KMS-11 (cell line): ENCODE data around the gene POLR2A.

Experiments
- H2AFZ ChIP-seq: fragments of 200-600 bp; sonication (generic); 2 replicates; pipeline ENCODE4 v1.6.1; 2016; ENCODE audit warnings: antibody characterized with exemption, mixed run types, low read depth
- H3K27ac ChIP-seq: fragments of 200-600 bp; sonication (generic); 2 replicates; pipeline ENCODE4 v1.6.1; 2016; ENCODE audit warnings: mild to moderate bottlenecking, mixed run types
- H3K27me3 ChIP-seq: fragments of 200-600 bp; sonication (generic); 2 replicates; pipeline ENCODE4 v1.6.1; 2017; ENCODE audit warnings: mild to moderate bottlenecking, low read depth, mixed run types, moderate library complexity; ENCODE audit not compliant: insufficient read depth
- H3K36me3 ChIP-seq: fragments of 200-600 bp; sonication (generic); 2 replicates; pipeline ENCODE4 v1.6.1; 2017; ENCODE audit warnings: mild to moderate bottlenecking, mixed run types; ENCODE audit not compliant: insufficient read depth
- H3K4me1 ChIP-seq: fragments of 200-600 bp; sonication (generic); 2 replicates; pipeline ENCODE4 v1.6.1; 2016; ENCODE audit warnings: mild to moderate bottlenecking, low read depth, mixed run types; ENCODE audit not compliant: poor library complexity, severe bottlenecking
- H3K4me2 ChIP-seq: fragments of 200-600 bp; sonication (generic); 2 replicates; pipeline ENCODE4 v1.7.0; 2016; ENCODE audit warnings: mild to moderate bottlenecking, mixed run types
- H3K4me3 ChIP-seq: fragments of 200-600 bp; sonication (generic); IDR thresholded peaks from 2 replicates; pipeline ENCODE4 v1.6.1; 2017; ENCODE audit warnings: low read depth, low read length, mixed read lengths; ENCODE audit not compliant: insufficient read depth
- H3K79me2 ChIP-seq: fragments of 200-600 bp; sonication (generic); 2 replicates; pipeline ENCODE4 v1.6.1; 2016; ENCODE audit warnings: low read depth, mixed run types; ENCODE audit not compliant: insufficient read depth
- H3K9ac ChIP-seq: fragments of 200-600 bp; sonication (generic); 2 replicates; pipeline ENCODE4 v1.6.1; 2016; ENCODE audit warnings: mild to moderate bottlenecking, mixed run types
- H4K20me1 ChIP-seq: fragments of 200-600 bp; sonication (generic); 2 replicates; pipeline ENCODE4 v1.6.1; 2016; ENCODE audit warnings: mild to moderate bottlenecking, mixed run types; ENCODE audit not compliant: insufficient read depth
- TF ChIP-seq, protein P1 (sequence below): fragments of 200-600 bp; sonication (generic); conservative IDR thresholded peaks from 2 replicates; pipeline ENCODE4 v1.6.1; 2017; ENCODE audit warnings: low read depth, mild to moderate bottlenecking, antibody characterized with exemption, low read length, moderate library complexity, mixed read lengths

Gene POLR2A

DNA sequence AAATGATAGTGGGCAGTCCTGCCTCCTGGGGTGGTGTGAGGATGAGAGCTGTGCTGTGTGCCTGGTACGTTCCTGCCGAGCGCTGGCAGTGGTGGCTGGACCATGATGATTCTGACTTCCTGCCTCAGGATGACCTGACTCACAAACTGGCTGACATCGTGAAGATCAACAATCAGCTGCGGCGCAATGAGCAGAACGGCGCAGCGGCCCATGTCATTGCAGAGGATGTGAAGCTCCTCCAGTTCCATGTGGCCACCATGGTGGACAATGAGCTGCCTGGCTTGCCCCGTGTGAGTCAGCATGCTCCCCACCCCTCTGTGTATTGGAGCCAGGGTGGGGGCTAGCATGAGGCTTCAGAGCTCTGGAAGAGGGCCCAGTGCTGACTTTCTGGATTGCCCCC lies 13.1 kb downstream of the POLR2A start:
- peaks cover 9% of the 10 kb centered on the region; the same call in 1 of the 2 replicates for H3K79me2 ChIP-seq
- H3K36me3 ChIP-seq, result no peaks in the 10 kb centered on the region

DNA sequence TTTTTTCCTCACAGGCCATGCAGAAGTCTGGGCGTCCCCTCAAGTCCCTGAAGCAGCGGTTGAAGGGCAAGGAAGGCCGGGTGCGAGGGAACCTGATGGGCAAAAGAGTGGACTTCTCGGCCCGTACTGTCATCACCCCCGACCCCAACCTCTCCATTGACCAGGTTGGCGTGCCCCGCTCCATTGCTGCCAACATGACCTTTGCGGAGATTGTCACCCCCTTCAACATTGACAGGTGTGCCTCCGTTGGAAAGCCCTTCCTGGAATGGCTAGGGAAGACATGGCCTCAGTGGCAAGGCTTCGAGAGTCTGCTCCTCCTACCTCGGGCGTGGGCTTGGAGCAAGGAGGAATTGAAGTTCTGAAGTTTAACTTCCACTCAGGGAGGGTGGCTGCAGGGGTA lies 13.5 kb downstream of the POLR2A start:
- H4K20me1 ChIP-seq, result no peaks in the 10 kb centered on the region
- H3K4me1 ChIP-seq, result no peaks in the 10 kb centered on the region
- H3K4me2 ChIP-seq, result no peak overlapping the region
- H2AFZ ChIP-seq, result no peak overlapping the region
- no peak overlapping the region for H3K4me3 ChIP-seq
- H3K27ac ChIP-seq, result no peak overlapping the region
- H3K36me3 ChIP-seq, result no peaks in the 10 kb centered on the region
- peaks cover 5% of the 10 kb centered on the region; the same call in 1 of the 2 replicates for H3K79me2 ChIP-seq
- H3K9ac ChIP-seq, result no peak overlapping the region
- TF ChIP-seq, protein P1, sequence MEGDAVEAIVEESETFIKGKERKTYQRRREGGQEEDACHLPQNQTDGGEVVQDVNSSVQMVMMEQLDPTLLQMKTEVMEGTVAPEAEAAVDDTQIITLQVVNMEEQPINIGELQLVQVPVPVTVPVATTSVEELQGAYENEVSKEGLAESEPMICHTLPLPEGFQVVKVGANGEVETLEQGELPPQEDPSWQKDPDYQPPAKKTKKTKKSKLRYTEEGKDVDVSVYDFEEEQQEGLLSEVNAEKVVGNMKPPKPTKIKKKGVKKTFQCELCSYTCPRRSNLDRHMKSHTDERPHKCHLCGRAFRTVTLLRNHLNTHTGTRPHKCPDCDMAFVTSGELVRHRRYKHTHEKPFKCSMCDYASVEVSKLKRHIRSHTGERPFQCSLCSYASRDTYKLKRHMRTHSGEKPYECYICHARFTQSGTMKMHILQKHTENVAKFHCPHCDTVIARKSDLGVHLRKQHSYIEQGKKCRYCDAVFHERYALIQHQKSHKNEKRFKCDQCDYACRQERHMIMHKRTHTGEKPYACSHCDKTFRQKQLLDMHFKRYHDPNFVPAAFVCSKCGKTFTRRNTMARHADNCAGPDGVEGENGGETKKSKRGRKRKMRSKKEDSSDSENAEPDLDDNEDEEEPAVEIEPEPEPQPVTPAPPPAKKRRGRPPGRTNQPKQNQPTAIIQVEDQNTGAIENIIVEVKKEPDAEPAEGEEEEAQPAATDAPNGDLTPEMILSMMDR, result no peak
- no peaks in the 10 kb centered on the region for H3K27me3 ChIP-seq

More for the DNA sequence above, 13.1 kb downstream of the POLR2A start:
- TF ChIP-seq, protein P1, result no peak
- Histone ChIP-seq H3K9ac (no peak overlapping the region), H3K27me3 (no peaks in the 10 kb centered on the region), H3K4me2 (no peak overlapping the region), H3K27ac (no peak overlapping the region), H2AFZ (no peak overlapping the region), H3K4me3 (no peak overlapping the region), H3K4me1 (no peaks in the 10 kb centered on the region), H4K20me1 (no peaks in the 10 kb centered on the region)

DNA sequence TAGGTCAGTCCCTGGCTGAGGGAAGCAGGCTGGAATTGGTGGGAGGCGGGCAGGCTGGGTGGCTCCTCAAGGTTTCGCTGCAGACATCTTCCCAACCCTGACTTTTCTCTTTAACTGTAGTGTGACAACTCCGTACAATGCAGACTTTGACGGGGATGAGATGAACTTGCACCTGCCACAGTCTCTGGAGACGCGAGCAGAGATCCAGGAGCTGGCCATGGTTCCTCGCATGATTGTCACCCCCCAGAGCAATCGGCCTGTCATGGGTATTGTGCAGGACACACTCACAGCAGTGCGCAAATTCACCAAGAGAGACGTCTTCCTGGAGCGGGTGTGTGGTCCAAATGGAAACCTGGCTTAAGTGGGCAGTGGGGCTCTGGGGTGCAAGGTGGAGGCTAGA lies 15.0 kb downstream of the POLR2A start:
- Histone ChIP-seq H3K4me3 (no peak overlapping the region), H3K4me2 (no peak overlapping the region), H3K4me1 (no peaks in the 10 kb centered on the region), H3K9ac (no peak overlapping the region), H2AFZ (no peak overlapping the region), H3K79me2 (no peaks in the 10 kb centered on the region), H3K27ac (no peak overlapping the region), H3K36me3 (no peaks in the 10 kb centered on the region), H3K27me3 (no peaks in the 10 kb centered on the region), H4K20me1 (no peaks in the 10 kb centered on the region)
- TF ChIP-seq, protein P1, result no peak

- H2AFZ ChIP-seq, result no peak overlapping the region
- H3K79me2 ChIP-seq, result no peaks in the 10 kb centered on the region
- TF ChIP-seq, protein P1, result no peak
- no peak overlapping the region for H3K4me3 ChIP-seq
- no peak overlapping the region for H3K4me2 ChIP-seq
- H3K9ac ChIP-seq, result no peak overlapping the region
- no peaks in the 10 kb centered on the region for H3K4me1 ChIP-seq
- H3K36me3 ChIP-seq, result no peaks in the 10 kb centered on the region
- no peaks in the 10 kb centered on the region for H4K20me1 ChIP-seq
- no peaks in the 10 kb centered on the region for H3K27me3 ChIP-seq
- H3K27ac ChIP-seq, result no peak overlapping the region
These were observed 17.6 kb downstream of the POLR2A start for GRCh38 chr17:7501729-7502128.
